ENCODE results near the gene ANKRD17. TPM values are rescaled to one million over a fixed set of nuclear protein-coding genes. Genes with fewer than 3 reads are reported as not detected.
"Not testable (repeated sequence)": the region's sequence is repeated elsewhere in the genome, so short reads cannot be mapped to it uniquely, and the experiment has no call there.

The ANKRD17 gene
- total RNA-seq, 1 donor from 2014 or later = 70.5 TPM

DNA sequence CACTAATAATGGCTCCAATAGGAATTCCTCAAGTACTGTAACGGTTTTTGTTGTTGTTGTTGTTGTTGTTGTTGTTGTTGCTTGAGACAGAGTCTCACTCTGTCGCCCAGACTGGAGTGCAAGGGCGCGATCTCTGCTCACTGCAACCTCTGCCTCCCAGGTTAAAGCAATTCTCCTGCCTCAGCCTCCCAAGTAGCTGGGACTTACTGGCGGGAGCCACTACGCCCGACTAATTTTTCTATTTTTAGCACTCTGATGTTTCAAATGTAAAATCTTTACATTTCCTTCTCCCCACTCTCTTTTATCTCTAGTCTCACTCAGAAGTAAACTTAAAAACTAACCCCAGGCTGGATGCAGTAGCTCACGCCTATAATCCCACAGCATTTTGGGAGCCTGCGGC lies 8.0 kb downstream of the ANKRD17 start:
- FAIRE-seq = no peak
- no peak for DNase-seq (ENCODE audit: low spot score in 2 of 2)

DNA sequence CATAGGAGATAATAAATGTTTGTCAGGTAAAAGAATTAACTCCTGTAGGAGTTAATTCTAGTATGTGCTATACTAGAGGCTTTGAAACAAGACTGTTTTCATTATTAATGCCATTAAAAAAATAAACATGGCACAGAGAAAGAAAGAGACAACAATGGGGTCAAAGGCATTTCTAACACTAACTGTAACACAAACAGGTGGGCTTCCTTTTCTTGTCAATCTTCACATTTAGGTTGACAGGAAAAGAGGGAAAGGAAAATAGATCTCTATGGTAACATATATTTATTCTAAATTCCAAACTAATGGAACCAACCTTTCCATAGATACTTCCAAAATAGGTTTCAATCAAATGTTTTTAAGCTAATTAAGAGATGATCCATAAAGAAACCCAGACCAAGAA lies 9.8 kb downstream of the ANKRD17 start:
- FAIRE-seq = no peak
- DNase-seq (ENCODE audit: low spot score in 2 of 2) = no peak

DNA sequence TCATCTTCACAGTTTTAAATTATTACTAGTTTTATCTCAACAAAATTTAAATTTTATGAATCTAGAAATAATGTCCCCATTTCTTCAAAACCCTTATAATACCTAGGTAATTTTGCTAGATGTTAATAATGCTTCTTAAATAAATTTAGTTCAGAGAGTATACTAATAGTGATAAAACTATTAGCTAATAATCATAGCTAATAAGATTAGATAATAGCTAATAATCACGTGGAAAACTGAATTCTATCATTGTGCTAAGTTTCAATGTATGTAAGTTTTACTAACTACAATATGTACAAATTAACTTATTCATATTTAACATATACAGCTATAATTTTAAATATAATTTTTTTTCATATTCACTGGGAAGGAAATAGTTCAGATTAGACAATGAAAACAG lies 10.2 kb downstream of the ANKRD17 start:
- peak; percentile 17 for FAIRE-seq
- no peak for DNase-seq (ENCODE audit: low spot score in 2 of 2)

DNA sequence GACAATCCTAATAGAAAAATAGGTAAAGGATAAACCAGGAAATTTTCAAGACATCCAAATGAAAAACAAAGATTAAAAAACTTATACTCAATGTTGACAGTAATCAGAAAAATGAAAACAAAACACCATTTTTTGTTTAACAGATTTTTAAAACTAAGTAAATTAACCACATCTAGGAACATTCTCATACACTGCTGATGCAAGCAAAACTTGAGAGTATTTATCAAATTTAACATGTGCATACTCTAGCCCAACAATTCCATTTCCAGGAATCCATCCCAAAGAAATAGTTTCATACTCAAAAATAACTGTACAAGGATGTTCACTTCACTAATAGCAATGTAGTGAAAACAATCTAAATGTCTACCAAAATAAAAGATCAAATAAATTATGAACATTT lies 11.5 kb downstream of the ANKRD17 start:
- DNase-seq (ENCODE audit: low spot score in 2 of 2) (no peak), FAIRE-seq (no peak)

DNA sequence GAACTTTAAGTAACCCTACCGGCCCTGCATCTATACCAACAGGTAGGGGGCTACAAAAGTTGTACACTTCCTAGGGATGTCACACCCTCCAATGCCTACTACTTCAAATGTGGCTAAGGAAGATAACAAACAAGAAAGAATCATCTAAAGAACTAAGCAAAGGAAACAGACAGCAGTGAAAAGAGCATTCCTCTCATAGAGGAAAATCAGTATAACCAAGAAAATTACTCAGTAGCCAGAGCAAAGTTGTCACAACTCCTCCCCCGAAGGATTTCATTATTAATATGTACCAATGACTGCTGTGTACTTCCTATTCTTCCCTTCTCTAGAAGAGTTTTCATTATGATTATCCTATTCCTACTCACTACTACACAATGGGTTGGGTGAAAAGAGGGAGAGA lies 12.6 kb downstream of the ANKRD17 start:
- DNase-seq (ENCODE audit: low spot score in 2 of 2) = no peak
- no peak for FAIRE-seq

DNA sequence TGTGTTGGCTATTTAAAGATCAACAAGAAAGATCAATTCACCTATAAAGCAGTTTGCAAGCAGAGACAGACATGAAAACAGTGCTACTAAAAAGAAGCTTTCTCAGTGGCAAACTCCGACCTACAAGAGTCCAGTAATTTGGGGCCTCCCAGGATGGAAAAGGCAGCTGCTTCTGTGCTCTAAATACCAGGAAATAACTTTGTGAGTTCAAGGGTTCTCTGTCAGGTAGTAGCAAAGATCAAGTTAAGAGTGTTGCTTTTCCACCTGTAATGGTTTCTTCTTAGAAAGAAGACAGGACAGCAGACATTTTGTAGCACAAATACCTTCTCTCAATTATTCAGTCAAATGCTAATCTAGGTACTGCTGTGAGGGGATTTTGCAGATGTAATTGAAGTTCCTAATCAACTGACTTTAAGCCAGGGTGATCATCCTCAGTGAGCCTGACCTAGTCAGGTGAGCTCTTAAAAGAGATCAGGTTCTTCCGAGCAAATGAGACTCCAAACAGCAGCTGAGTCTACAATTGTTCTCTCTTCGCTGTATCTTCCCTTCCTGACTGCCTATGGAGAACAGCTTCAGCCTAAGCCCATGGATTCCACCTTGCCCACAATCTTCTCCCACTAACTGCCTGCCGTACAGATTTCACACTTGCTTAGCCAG lies 13.5 kb downstream of the ANKRD17 start:
- DNase-seq (ENCODE audit: low spot score in 2 of 2) (no peak), FAIRE-seq (no peak)

DNA sequence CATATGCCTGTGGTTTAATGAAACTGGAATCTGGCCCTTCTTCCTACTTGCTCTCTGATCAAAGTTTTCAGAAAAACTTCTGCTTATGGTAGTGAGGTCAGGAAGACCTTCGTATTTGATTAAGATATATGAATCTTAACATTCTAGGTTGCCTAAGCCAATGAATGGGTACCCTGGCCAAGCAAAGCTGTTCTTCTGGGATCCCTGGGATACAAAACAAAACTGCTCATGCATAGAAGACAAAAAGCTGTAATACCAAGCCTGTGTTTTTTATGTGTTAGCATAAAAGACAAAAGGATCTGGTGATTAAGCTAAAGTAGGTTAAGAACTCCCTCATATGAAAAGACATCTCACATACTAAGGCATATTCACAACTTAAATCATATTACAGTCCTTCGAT lies 21.6 kb downstream of the ANKRD17 start:
- DNase-seq (ENCODE audit: low spot score in 2 of 2) = no peak
- no peak for FAIRE-seq

DNA sequence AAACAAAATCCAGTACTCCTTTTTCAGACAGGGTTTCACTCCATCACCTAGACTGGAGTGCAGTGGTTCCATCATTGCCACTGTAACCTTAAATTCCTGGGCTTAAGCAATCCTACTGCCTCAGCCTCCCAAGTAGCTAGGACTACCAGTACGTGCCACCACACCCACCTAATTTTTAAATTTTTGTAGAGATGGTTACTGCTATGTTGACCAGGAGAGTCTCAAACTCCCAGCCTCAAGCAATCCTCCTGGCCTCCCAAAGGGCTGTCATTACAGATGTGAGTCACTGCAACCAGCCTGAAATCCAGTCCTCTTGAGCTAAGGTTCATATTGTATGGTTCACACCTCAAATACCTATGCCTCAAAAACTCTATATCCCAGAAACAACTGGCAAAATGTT lies 22.4 kb downstream of the ANKRD17 start:
- FAIRE-seq = no peak

DNA sequence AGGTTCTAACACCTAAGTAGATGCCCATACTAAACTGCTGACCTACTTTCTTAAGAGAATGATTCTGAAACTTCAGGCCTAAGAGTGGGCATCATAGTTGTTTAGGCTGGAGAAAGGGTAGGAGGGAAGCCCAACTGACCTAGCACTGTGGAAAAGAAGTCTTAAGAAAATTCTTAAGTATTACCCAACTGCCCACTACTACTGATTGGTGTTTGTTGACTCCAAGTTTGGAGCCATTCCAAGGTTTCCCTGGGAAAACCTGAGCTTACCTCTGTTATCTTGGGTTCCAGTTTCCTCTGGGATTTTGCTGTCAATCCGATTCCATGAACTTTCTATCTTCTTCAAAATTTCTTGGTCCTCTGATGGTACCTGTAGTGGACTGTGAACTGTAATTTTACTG lies 23.9 kb downstream of the ANKRD17 start:
- DNase-seq (ENCODE audit: low spot score in 2 of 2) (no peak), FAIRE-seq (no peak)

More for the DNA sequence above, 22.4 kb downstream of the ANKRD17 start:
- no peak for DNase-seq (ENCODE audit: low spot score in 2 of 2)

DNA sequence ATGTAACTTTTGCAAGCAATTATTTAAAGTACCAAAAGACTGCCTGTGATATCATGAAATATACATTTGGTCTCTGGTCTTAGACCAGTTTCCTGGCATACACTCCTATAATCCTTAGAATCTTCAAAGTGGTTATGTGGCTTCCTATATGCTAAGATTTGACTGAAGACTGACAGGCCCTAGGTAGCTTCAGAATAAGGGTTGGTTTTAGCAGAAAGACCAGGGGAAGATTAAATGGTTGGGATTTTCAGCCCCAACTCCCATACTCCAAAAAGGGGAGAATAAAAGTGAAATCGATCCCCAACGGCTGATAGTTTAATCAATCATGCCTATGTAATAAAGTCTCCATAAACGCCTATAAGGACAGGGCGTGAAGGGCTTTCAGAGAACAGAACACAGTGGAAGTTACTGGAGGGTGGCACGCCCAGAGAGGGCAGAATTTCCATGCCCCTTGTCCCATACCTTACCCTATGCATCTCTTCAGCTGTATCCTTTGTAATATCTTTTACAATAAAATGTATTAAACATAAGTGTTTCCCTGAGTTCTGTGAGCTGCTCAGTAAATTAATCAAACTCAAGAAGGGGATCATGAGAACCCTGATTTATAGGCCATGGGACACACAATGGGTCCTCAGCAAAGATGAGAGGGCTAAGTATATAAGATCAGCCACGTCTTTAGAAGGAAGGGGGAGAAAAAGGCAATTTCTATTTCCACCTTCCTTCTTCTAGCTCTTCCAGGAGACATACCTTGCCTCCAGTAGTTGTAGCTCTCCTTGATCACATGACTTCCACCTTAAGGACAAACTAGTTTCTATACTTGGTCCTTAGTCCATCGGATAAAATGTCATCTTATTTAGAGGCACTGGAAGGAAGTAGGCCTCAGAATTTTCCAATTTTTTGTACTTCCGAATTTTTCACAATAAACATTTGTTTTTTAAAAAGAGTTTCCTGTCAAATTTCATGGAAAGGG lies 26.8 kb downstream of the ANKRD17 start:
- DNase-seq (ENCODE audit: low spot score in 2 of 2) = no peak
- no peak for FAIRE-seq

DNA sequence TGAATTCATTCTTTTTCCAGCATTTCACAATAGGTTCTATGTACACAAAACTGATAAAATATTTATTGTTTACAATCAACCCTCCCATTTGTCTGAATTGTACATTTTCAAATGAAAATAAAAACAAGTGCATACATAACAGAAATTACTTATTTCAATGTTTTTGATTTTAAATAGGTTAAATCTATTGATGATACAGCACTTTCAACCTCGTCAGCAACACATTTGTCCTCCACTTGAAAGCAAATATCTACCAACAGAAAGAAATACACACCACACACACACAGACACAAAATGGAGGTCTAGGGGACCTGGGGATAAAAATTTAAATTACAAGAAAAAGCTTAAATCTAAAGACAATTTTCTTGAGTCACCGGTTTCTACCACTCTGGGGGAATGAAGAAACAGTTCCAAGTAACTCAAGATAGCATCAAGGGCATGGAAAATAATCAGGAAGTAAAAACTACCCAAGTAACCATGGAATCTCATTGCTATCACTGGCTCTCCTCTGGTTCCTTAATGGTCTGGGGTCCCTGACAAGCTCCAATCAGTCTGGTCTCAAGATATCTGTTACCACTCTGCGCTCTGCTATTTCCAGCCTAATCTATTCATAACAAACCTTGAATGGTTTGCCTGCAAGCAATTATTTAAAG lies 27.6 kb downstream of the ANKRD17 start:
- DNase-seq (ENCODE audit: low spot score in 2 of 2) (no peak), FAIRE-seq (no peak)

DNA sequence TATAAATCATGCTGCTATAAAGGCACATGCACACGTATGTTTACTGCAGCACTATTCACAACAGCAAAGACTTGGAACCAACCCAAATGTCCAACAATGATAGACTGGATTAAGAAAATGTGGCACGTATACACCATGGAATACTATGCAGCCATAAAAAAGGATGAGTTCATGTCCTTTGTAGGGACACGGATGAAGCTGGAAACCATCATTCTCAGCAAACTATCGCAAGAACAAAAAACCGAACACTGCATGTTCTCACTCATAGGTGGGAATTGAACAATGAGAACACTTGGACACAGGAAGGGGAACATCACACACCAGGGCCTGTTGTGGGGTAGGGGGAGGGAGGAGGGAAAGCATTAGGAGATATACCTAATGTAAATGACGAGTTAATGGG lies 29.8 kb downstream of the ANKRD17 start:
- not testable (repeated sequence) for FAIRE-seq

DNA sequence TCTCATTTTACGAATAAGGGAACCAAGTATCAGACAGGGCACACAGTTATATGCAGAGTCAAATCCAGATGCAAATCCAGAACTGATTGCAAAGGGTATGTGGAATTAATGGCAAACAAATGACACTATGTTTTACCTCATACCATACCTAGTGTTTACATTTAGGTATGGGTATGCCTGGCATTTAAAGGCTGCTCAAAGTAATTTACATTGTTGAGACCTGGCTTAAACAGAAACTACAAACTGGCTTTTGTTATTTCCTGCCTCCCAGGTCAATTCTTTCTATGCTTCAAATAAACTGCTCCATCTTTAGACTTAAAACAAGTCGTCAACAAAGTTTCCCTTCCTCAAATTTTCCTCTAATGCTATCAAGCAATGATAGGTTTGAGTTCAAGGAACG lies 33.7 kb downstream of the ANKRD17 start:
- FAIRE-seq (no peak), DNase-seq (ENCODE audit: low spot score in 2 of 2) (no peak)

More for the DNA sequence above, 29.8 kb downstream of the ANKRD17 start:
- DNase-seq (ENCODE audit: low spot score in 2 of 2) = not testable (repeated sequence)

DNA sequence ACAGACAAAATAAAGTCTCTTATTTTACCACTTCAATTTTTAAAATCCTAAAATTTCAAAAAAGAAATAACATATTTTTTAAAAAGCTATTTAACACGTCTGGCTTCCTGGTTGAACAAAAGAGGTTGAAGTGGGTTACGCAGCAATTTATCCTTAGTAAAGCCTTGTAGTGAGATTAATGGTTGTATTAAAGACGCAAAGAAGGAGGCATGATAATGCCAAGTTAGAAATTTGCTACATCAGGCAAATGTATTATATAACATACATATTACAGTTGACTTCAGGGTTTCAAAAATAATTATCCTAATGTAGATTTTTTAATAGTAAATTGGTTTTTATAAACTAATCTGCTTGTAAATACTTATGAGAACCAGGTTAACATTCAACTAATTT lies 35.3 kb downstream of the ANKRD17 start:
- no peak for FAIRE-seq
- no peak for DNase-seq (ENCODE audit: low spot score in 2 of 2)

DNA sequence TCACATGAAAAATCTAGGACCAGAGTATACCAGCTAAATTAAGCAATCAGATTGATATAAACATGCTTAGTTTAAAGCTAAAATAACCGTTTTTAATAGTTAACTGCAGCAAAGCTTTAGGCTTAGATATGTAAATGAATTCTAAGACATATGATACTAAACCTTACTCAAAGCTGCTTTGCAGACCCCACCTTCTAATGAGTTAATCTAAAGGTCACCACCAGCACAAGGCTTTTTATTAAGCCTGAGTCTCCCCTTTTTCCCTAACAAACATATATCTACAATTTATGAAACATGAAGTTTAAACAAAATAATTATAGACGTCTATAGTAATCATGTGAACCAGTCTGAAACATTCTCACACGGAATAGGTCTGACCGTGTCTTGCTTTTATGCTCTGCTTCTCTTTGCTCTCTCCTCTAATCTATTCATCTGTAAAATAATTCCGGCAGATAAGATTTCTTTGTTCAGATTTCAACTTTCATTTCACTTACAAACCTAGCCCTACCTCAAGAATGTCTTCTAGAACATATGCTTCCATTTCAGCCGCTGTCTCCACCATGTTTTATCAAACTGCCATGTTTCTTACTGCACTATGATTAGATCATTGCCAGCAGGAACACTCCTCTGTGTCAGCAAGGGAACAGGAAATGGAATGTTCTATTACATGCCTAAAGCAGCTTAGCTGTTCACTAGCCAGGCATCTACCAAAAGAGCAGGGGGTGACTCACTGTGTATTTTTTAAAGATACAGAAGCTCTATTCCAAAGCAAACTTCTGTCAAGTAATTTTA lies 35.9 kb downstream of the ANKRD17 start:
- peak; percentile 97 for FAIRE-seq

DNA sequence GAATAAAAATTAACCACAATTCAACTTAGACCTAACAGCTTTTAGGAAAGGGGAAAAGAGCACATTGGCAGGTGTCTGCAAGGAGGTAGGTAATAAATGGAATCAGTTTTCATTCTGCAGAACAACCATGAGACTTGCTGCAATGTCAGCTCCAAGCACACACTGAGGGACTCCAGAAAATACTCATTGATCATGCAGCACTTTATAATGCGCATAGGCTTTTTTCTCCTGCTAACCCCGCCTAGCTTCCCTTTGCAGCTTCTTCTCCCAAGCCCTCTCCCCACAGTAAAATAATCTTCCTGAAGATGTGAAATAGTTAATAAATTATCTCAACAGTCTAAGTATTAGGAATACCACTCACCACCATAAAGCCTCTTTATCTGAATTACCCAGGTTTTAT lies 36.9 kb downstream of the ANKRD17 start:
- no peak for FAIRE-seq
- DNase-seq (ENCODE audit: low spot score in 2 of 2) = no peak

More for the DNA sequence above, 35.9 kb downstream of the ANKRD17 start:
- peak; percentile 31 to 60 for DNase-seq (ENCODE audit: low spot score in 2 of 2)

DNA sequence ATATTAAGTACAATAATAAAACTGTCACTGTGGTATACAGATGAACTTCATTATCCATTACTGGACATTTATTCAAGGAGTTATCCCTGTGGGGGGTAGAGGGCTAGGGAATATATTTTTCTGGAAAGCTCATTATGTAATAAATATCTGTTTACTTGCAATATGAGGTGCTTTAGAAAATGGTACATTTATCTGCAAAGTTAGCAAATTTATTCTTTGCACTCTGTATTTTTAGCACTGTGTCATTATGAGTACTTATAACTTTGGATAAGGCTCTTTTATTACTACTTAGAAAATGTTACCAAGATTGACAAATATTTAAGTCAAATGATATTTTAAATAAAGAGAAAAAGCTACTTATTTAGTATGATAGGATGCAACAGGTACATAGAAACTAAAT lies 37.8 kb downstream of the ANKRD17 start:
- no peak for DNase-seq (ENCODE audit: low spot score in 2 of 2)
- FAIRE-seq = no peak

DNA sequence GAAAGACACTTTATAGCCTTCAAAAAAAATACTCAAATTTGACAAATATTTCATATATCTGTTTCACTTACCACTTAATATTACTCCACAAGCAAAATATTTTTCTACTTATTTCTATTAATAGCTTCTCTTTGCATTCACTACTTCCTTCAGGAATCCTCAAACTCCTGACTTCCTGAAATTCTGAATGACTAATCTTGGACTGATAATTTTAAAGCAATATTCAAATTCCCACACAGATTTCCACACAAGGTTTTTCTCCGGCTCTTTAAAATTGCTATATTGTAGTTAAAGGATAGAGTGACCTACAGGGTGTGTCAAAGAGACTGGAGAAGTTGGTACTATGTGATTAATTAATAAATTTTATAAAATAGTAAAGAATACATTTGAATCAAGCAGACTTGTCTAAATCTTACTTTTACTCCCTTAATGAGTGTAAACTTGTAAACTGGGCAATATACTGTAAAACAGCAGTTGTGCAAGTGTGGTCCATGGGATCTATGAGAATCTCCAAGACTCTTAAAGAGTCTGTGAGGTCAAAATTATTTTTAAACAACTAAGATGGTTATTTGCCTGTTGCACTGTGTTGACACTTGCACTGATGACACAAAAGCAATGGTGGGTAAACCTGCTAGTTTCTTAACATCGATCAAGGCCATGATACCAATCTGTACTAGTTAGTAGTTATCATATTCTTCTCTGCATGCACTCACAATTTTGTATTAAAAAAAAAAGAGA lies 44.5 kb downstream of the ANKRD17 start:
- FAIRE-seq (no peak), DNase-seq (ENCODE audit: low spot score in 2 of 2) (no peak)

DNA sequence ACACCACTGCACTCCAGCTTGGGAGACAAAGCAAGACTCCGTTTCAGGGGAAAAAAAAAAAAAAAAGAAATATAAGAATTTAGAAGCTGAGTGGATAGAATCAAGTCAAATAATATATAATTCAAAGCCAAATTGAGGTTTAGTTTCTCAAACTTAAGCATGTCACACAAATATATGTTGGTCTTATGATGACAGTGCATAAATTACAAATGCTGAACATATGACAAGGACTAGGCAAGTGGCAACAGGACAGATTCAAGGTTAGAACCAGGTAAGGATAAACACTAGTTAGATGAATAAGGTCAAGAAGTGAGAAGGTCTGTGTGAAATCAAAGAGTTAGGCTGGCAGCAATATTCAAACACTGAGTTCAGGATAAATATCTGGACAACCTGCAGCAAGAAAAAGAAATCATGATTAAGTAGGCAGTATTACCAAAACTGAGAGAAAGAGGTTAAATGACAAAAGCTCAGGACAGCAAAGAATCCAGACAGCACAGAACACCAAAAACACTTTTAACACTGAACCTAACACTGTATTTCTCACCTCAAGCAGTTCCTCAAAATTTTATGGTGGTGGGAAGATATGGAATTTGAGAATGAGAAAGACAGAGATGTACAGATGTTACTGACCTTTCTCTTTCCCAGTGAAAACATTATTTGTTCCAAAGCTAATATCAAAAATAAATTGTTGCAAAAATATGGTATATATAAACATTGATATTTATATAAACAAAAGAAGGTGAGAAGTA lies 45.4 kb downstream of the ANKRD17 start:
- DNase-seq (ENCODE audit: low spot score in 2 of 2) (no peak), FAIRE-seq (peak; percentile 44)
